ENCODE data around the gene CMPK2.

DNA sequence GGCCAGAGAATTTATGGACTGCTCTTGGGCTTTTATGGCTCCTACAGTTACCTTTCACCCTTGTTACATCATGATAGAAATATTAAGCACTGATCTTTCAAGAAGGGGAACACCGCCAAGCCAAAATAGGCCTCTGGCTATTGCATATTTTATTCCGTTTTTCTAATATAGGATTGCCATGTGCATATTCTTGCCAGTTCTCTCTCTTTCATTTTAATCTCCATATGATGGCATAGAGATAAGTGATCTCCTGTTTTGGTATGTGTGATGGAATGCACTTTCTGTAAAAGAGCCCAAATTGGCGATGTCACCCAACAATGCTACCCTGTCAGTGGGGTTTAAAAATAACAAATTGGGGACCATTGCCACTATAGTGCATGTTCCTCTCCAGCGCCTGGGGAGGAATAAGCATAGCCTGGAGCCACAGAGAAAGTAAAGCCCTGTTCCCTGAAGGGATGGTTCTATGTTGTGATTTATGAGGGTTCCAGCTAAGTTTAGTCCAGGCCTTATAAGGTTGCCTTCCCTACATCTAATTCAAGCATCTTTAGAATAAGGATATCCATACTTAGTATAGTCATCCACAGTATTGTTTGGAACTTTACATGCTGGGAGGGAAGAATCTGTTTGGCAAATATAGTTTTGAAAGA, 26.9 kb downstream of the CMPK2 start:
- TF ChIP-seq EZH2 (IDR thresholded peaks at IDR 0.05) (no peak), POLR2AphosphoS5 (IDR thresholded peaks at IDR 0.05; ENCODE audit: borderline replicate concordance, low read depth, low read length) (no peak)

Measured in SK-N-MC (cell line).